Mesothelial cell of epicardium (in vitro differentiated cells): ENCODE data around the gene B3GALT5. TPM values are rescaled to one million over a fixed set of nuclear protein-coding genes. Genes with fewer than 3 reads are reported as not detected.

Source experiments
- DNase-seq, 2 experiments: peaks; one replicate each; pipeline ENCODE4 v3.0.0; 2021; ENCODE audit warnings: low spot score in 2 of 2; ENCODE audit not compliant: unreplicated experiment in 2 of 2
- H3K27ac Mint-ChIP-seq: 2 replicates; pipeline ENCODE4 v1.8.0; 2021; ENCODE audit warnings: mixed read lengths
- H3K27me3 Mint-ChIP-seq: 2 replicates; pipeline ENCODE4 v1.8.0; 2021; ENCODE audit warnings: low read depth, mixed read lengths
- H3K36me3 Mint-ChIP-seq: 2 replicates; pipeline ENCODE4 v1.8.0; 2021; ENCODE audit warnings: mixed read lengths
- H3K4me1 Mint-ChIP-seq: 2 replicates; pipeline ENCODE4 v1.8.0; 2021; ENCODE audit warnings: mixed read lengths
- H3K4me3 Mint-ChIP-seq: 2 replicates; pipeline ENCODE4 v1.8.0; 2021; ENCODE audit warnings: mild to moderate bottlenecking, moderate library complexity, mixed read lengths
- H3K9me3 Mint-ChIP-seq: 2 replicates; pipeline ENCODE4 v1.8.0; 2021; ENCODE audit warnings: mixed read lengths
- CTCF ChIP-seq: fragments of 200-600 bp; sonication (generic); IDR thresholded peaks from one replicate; pipeline ENCODE4 v1.5.0; 2021; ENCODE audit warnings: antibody characterized with exemption; ENCODE audit not compliant: unreplicated experiment
- total RNA-seq: library from RNA; stranded (reverse); gene quantifications from 3 replicates; pipeline ENCODE4 v1.2.1, GENCODE V29; 2021

B3GALT5 gene
- total RNA-seq, result 6.4 to 6.9 TPM (median 6.8 TPM) in 3 replicates

- DNase-seq, result peak; percentile 59 to 72
- no peak for TF ChIP-seq CTCF
- Mint-ChIP-seq H3K4me3 (peak within 1 kb of the TSS; percentile 82), H3K27me3 (no peaks in the 10 kb centered on the region), H3K9me3 (peaks cover 4% of the 10 kb centered on the region), H3K4me1 (peaks cover 34% of the 10 kb centered on the region), H3K36me3 (peaks cover 7% of the 10 kb centered on the region), H3K27ac (peak within 1 kb of the TSS; percentile 89)
These were observed at the start of gene B3GALT5 for GRCh38 chr21:39612233-39613040. B3GALT5 (plus strand) TSS chr21:39612940; CDS start chr21:39660560, 47,620 bp downstream.

- Mint-ChIP-seq H3K4me3 (no peak overlapping the region), H3K4me1 (no peaks in the 10 kb centered on the region), H3K9me3 (no peaks in the 10 kb centered on the region), H3K27me3 (no peaks in the 10 kb centered on the region), H3K27ac (no peak overlapping the region), H3K36me3 (no peaks in the 10 kb centered on the region)
- no peak for TF ChIP-seq CTCF
- DNase-seq, result no peak
These were observed 48.5 kb upstream of the B3GALT5 start for GRCh38 chr21:39564200-39564599.

- H3K9me3 Mint-ChIP-seq, result no peaks in the 10 kb centered on the region
- H3K4me1 Mint-ChIP-seq, result no peaks in the 10 kb centered on the region
- H3K27ac Mint-ChIP-seq, result no peak overlapping the region
- no peak for TF ChIP-seq CTCF
- no peak overlapping the region for H3K4me3 Mint-ChIP-seq
- DNase-seq, result no peak
- no peaks in the 10 kb centered on the region for H3K27me3 Mint-ChIP-seq
- no peaks in the 10 kb centered on the region for H3K36me3 Mint-ChIP-seq
These were observed 45.4 kb upstream of the B3GALT5 start for GRCh38 chr21:39567180-39567972.

- TF ChIP-seq CTCF, result no peak
- H3K9me3 Mint-ChIP-seq, result no peaks in the 10 kb centered on the region
- no peak overlapping the region for H3K4me3 Mint-ChIP-seq
- H3K27me3 Mint-ChIP-seq, result no peaks in the 10 kb centered on the region
- H3K27ac Mint-ChIP-seq, result no peak overlapping the region
- H3K36me3 Mint-ChIP-seq, result no peaks in the 10 kb centered on the region
- DNase-seq, result no peak
- no peaks in the 10 kb centered on the region for H3K4me1 Mint-ChIP-seq
These were observed 44.4 kb upstream of the B3GALT5 start for GRCh38 chr21:39568361-39568760.

- no peak overlapping the region for H3K4me3 Mint-ChIP-seq
- no peaks in the 10 kb centered on the region for H3K27me3 Mint-ChIP-seq
- peaks cover 9% of the 10 kb centered on the region for H3K9me3 Mint-ChIP-seq
- H3K27ac Mint-ChIP-seq, result no peak overlapping the region
- H3K4me1 Mint-ChIP-seq, result no peaks in the 10 kb centered on the region
- no peaks in the 10 kb centered on the region for H3K36me3 Mint-ChIP-seq
- DNase-seq, result no peak
- no peak for TF ChIP-seq CTCF
These were observed 37.0 kb upstream of the B3GALT5 start for GRCh38 chr21:39575775-39576174.
